ENCODE data around the gene RAB8B.
A peak's percentile ranks its signal among the peaks of the same experiment; 100 is the strongest.

RAB8B gene

GRCh38 chr15:63238796-63239195, 49.4 kb downstream of the RAB8B start:
- DNase-seq = no peak

DNA sequence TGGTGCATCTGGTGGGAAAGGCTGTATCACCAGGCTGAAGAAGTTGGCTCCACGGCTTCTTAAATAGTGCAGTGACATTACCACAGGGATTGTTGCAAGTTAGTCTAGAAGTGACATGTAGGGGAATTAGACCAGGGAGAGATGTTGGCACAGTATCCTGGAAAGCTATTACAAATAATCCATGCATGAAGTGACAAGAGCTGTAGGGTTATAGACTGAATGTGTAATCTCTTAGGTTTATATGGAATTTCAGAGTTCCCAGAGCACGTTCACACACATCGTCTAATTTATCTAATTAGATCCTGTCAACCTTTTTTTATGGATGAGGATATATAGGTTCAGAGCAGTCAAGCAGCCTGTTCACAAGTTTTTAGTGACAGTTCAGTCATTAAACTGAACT, 50.7 kb downstream of the RAB8B start:
- peak in 1 of 3 experiments; percentile 12 for DNase-seq

DNA sequence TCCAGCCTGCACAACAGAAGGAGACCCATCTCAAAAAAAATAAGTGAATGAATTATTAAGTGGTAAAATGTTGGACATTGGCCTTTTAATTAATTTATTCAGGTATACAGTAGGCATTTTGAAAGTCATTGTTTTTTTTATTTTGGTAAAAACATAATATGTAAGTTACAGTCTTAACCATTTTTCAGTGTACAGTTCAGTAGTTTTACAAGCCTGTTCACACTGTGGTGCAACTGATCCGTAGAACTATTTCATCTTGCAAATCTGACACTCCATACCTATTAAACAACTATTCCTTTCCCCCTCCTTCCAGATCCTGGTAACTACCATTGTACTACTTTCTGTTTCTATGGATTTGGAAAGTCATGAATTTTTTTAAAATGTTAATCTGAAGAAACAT, 51.9 kb downstream of the RAB8B start:
- no peak for DNase-seq

- no peak for DNase-seq
Measured at GRCh38 chr15:63243101-63243500, 53.7 kb downstream of the RAB8B start.

GRCh38 chr15:63243776-63244175, 54.4 kb downstream of the RAB8B start:
- DNase-seq = no peak

DNA sequence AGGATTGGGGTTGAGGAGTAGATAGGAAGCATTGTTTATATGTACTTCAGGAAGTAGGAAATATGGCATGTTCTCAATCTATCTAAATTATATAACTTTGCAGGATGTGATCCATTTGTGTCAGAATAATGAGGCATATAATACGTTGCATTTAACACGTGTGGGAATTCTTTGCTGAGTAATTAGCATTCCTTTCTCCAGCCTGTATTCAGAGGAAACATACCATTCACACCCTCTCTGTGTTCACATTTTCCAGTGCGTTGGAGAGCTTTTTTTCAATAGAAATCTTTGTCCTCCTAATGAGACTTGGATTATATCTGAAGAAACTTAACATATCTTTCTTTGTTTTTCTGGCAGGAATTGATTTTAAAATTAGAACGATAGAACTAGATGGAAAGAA, 55.0 kb downstream of the RAB8B start:
- DNase-seq = no peak

DNA sequence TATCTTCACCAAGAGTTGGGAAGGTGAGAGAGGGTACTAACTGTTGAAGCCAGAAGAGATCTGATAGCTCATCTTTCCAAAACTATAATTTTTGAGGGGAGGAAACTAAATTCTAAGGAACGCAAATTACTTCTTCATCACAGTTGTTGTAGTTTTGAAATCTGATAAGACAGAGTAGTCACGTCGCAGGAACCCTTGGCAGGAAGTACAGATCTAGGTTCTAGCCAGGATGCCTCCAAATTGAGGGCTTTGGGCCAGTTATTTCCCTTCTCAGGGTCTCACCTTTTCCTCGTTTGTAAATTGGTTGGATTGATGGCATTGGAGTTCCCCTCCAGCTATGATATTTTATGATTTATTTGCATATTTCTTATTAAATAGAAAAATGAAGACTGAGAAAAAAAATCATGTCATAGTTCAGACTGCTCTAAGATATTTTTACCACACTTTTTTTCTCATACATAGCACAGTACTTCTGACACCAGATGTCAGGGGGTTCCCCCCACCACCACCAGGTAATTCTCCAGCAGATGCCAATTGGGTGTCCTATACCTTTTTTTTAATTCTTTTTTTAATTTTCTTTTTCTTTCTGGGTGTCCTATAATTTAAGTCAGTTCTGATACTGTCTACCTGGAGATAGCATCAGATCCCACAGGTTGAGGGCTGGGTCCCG, 55.7 kb downstream of the RAB8B start:
- DNase-seq = no peak

GRCh38 chr15:63246691-63247469, 57.5 kb downstream of the RAB8B start:
- DNase-seq = no peak

DNA sequence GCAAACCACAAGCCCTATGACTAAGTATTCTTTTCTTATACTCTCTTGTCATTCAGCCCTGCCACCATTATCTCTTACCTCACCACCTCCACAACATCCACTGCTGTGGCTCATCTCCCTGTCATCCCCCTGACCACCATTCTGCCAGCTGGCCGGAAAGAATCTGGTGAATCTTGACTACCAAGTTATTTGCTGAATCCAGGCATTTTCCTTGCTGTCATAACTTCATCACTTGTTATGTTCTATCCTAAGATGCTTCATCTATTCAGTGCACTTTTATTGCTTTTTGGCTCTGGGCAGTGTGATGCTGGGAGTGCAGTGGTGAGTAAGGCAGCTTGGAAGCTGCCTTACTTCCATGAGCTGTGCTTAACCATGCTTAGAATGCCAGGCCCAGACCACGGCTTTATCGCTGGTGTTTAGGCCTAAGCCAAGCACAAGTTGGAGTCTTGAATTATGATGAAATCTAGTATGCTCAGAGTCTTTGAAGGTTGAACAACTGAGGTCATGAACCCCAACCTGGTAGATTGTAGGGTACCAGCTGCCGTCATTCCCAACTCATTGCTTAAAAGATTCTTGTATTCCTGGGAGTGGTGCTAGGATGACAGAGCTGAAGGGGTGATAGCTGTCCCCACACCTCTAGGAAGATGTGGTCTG, 61.0 kb downstream of the RAB8B start:
- DNase-seq = no peak

DNA sequence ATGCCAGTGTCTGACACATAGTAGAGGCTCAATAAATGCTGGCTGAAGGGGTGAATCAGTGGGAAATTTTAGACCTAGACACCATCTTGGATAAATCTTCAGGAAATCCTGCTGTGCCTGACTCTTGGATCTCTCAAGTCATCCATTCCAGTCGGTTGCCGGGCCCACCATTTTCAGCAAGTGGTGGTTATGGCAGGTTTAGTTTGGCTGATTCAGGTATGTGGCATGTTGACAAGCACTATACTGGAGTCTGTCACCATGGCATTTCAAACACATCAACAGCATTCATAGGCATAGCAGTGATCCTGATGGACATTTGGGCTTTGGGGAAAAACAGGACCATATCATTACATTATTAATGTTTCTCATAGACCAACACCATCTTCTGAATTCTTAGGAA, 62.3 kb downstream of the RAB8B start:
- no peak for DNase-seq

GRCh38 chr15:63252292-63252691, 62.9 kb downstream of the RAB8B start:
- DNase-seq = no peak

DNA sequence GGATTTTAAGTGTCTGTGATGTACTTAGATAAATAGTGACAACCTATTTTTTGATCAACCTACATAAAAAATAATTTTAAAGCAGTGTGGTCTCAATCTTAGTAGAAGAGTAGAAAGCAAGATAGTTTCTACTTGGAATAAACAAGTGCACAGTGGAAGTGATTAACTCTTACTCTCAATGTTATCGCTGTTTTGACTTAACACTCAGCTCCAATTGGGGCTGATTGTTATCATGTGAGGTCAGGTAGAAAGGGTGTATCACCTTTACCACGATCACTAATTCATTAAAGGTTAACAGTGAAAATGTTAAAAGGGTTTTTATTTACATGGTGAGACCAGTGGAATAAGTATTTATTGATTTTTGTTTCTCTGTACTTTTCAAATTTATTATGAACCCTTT, 65.6 kb downstream of the RAB8B start:
- DNase-seq = no peak

GRCh38 chr15:63255489-63255990, 66.1 kb downstream of the RAB8B start:
- no peak for DNase-seq

DNA sequence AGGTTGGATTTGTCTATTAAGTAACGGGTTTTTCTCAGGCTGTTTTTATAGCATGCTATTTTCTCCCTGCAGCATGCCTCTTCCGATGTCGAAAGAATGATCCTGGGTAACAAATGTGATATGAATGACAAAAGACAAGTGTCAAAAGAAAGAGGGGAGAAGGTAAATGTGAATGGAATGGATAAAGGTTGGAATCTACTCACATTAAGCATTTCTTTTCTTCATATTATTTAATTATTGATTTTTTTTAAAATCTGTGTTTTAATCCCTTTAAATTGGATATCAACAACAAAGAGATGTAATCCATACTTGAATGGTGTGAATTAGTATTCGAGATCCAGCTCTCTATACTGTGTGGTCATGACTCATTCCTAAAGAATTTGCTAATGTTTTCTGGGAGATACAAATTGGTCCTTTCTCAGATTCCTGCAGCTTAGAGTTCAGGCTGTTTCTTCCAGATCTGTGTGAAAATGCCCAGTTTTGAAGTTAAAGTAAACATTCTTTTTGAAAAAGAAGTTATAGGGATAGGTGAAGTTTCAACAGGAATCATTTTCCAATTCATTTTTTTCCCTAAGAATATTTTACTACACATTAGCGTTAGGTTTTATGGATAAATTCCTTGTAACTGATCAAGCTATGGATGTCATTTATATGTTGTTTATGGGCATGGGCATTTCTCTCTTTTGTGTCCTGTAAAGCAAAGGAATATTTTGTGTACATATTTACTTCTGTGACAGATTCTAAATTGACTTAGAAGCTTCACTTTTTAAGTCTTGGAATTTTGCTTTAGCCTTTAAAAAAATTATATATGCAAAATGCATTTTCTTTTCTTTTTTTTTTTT, 67.2 kb downstream of the RAB8B start:
- DNase-seq = no peak

DNA sequence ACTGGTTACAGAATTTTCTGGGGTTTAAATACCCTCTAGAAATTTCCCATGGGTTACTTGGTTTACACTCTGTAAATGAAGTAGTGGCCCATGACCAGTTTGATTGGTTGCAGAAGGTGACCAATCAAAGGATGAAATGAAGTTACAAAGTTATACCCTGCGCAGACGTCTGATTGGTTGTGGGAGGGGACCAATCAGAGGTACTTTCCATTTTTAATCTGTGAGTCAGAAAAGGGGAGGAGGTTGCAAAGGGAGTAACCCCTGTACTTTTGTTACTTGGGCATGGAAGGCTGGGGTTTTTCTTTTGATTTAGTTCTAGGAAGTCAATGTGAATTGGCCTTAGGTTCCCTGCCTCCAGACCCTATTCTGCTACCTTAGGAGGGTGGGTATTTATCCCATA, 69.3 kb downstream of the RAB8B start:
- no peak for DNase-seq

- no peak for DNase-seq
Measured at GRCh38 chr15:63260791-63261190, 71.4 kb downstream of the RAB8B start.

- no peak for DNase-seq
Measured at GRCh38 chr15:63261311-63261710, 71.9 kb downstream of the RAB8B start.

DNA sequence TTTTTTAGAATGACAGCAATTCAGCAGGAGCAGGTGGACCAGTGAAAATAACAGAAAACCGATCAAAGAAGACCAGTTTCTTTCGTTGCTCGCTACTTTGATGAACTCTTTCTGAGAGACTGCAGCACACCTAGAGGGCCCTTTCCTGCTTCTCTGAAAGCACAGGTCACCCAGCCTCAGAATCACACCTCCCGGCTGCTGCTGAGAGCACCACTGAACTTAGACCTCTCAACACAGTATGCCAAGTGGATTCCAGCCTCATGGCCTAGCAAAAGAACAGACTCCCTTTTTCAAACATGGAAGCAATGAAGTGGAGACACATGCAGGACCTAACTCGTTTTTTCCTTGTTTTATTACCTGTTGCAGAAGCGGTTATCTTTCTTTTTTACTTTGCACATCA, 74.1 kb downstream of the RAB8B start:
- no peak for DNase-seq

GRCh38 chr15:63264688-63265293, 75.4 kb downstream of the RAB8B start:
- DNase-seq = no peak

DNA sequence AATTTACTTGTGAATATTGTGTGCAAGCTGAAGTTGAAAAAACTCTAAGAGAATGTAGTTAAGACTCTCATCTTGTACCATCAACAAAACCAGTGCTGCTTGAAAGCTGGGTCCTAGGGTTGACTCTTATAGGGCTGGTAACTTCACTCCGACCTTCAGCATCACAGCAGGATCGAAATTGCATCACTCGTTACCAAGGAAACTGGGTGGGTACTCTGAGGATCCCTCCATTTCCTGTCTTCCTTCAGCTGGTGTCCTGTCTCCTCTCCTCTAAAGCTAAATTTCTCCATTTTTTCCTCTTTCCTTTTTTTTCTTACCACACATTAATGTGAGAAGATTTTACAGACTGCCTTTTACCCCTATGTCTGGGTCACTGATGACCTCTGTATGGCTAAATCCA, 85.0 kb downstream of the RAB8B start:
- DNase-seq = peak in 1 of 3 experiments; percentile 7

GRCh38 chr15:63276342-63277037, 87.1 kb downstream of the RAB8B start:
- peak in 2 of 3 experiments; percentile 46 to 74 for DNase-seq

All from NCI-H1417 (cell line).